SIG-M5 treated with dmso at 0.1 percent for 504 hours (cell line): Measurements from ENCODE around the gene DNASE2.
"Not testable (repeated sequence)": the region's sequence is repeated elsewhere in the genome, so short reads cannot be mapped to it uniquely, and the experiment has no call there.

Source experiments
- DNase-seq: peaks from one replicate; lab custom pipeline; 2025; ENCODE audit not compliant: unreplicated experiment; lab: John Stamatoyannopoulos, UW

Gene DNASE2

DNA sequence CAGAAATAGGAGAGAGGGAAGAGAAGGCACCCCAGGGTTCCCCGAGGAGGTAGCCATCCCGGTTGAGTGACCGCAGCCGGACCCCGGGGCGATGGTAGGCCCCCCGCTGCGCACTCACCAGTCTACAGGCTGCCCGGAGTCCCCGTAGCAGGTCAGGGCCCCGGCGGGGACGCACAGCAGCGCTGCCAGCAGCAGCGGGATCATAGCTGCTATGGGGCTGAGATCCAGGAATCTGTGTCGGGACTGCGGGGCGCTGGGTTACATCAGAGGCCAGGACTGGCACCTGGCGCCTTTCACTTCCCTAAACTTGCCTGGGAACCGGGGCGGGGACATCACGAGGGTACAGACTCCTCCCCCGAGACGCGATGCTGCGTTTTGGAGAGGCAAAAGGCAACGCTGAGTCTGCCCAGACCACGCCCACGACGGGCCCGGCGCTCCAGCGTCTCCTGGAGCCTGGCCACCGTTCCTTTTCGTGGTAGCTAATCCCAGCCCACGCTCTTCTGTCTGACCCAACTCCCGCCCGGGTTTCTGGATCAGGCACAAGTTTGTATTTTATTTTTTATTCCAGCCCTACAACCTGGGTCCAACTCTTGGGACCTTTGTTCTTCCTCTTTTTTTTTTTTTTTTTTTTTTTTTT is at the start of gene DNASE2:
DNASE2 (minus strand) TSS at position 278 of the 637 bp plus-strand sequence; CDS start at position 204, 74 bp downstream.
- peak; percentile 94 for DNase-seq

GRCh38 chr19:12930002-12930645 is 48.9 kb upstream of the DNASE2 start:
- DNase-seq: no peak

DNA sequence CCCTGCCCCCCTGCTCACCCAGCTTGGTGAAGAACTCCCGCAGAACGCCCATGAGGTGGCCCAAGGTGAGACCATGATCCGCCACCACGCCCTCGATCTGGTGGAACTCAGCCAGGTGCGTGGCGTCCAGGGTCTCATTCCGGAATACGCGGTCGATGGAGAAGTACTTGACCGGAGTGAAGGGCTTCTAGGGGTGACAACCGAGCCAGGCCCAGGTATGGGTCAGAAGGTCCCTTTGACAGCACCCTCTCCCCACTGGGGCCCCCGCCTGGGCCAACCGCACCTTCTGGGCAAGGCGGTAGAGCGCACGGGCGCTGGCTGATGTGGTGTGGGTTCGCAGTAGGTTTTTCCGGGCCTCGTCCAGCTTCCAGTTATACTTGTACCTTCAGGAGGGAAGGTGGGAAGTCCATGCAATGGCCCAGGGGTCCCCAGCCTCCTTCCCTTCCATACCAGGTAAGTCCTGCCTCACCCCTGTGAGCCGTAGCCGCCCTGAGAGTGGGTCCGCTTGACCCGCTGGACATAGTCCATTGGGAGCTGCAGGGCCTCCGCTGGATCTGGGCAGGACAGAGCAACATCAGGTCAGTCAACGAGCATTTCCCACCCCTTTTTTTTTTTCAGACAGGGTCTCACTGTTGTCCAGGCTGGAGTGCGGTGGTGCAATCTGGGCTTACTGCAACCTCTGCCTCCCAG is 43.5 kb upstream of the DNASE2 start:
- no peak for DNase-seq

GRCh38 chr19:12922959-12923358 is 41.7 kb upstream of the DNASE2 start:
- DNase-seq: no peak

GRCh38 chr19:12921047-12921446 is 39.8 kb upstream of the DNASE2 start:
- no peak for DNase-seq

- no peak for DNase-seq
These were observed 37.0 kb upstream of the DNASE2 start for GRCh38 chr19:12918253-12918652.

DNA sequence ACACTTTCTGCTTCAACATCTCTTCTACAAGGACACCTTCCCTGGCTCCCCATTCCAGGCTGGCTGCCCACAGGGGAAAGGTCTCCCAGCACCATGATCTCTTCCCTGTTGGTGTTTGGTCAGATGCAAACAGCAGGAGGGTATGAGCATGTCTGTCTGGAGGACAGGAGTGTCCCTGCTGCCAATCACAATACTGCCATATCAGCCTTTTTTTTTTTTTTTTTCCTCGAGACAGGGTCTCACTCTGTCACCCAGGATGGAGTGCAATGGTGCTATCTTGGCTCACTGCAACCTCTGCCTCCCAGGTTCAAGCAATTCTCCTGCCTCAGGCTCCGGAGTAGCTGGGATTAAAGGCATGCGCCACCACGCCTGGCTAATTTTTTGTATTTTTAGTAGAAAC is 34.6 kb upstream of the DNASE2 start:
- DNase-seq: not testable (repeated sequence)

GRCh38 chr19:12913851-12914690 is 32.8 kb upstream of the DNASE2 start:
- DNase-seq: peak; percentile 84

GRCh38 chr19:12913011-12913561 is 31.8 kb upstream of the DNASE2 start:
- DNase-seq: no peak

- DNase-seq: no peak
These were observed 31.3 kb upstream of the DNASE2 start for GRCh38 chr19:12912571-12912970.

DNA sequence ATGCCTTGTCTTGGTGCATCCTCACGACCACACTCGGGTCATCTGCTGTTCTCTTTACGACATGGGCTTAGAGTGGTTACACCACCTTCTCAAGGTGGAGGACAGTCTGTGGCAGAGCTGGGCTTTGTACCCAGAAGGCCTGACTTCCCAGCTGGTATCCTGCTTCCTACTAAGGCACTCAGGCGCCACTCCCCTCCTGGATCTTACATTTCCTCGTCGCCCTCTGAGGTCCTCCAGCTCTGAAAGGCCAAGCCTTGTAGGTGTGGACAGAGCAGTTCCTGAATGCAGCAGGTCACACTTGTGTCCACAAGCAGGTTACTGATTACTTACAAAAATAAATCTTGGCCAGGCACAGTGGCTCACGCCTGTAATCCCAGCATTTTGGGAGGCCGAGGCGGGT is 25.9 kb upstream of the DNASE2 start:
- DNase-seq: no peak

GRCh38 chr19:12899891-12900518 is 18.8 kb upstream of the DNASE2 start:
- DNase-seq: no peak

- no peak for DNase-seq
These were observed 15.2 kb upstream of the DNASE2 start for GRCh38 chr19:12896460-12896859.

GRCh38 chr19:12893582-12893981 is 12.3 kb upstream of the DNASE2 start:
- no peak for DNase-seq

DNA sequence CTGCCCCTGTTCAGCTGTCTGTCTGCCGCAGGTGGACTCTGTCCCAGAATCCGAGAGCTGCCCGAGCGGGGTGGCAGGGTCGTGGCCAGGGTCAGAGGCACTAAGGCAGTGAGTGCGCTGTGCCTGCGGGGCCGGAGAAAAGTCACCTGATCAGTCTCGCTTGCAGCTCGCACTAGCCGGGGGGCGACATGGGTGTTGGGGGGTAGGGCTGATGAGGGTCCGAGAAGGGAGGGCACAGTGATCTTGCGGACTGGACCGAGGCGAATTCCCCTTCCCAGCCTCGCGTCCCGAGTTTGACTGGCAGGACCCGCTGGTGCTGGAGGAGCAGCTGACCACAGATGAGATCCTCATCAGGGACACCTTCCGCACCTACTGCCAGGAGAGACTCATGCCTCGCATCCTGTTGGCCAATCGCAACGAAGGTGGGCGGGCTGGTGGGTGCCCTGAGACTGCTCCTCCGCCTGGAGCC is 10.3 kb upstream of the DNASE2 start:
- DNase-seq: no peak

DNA sequence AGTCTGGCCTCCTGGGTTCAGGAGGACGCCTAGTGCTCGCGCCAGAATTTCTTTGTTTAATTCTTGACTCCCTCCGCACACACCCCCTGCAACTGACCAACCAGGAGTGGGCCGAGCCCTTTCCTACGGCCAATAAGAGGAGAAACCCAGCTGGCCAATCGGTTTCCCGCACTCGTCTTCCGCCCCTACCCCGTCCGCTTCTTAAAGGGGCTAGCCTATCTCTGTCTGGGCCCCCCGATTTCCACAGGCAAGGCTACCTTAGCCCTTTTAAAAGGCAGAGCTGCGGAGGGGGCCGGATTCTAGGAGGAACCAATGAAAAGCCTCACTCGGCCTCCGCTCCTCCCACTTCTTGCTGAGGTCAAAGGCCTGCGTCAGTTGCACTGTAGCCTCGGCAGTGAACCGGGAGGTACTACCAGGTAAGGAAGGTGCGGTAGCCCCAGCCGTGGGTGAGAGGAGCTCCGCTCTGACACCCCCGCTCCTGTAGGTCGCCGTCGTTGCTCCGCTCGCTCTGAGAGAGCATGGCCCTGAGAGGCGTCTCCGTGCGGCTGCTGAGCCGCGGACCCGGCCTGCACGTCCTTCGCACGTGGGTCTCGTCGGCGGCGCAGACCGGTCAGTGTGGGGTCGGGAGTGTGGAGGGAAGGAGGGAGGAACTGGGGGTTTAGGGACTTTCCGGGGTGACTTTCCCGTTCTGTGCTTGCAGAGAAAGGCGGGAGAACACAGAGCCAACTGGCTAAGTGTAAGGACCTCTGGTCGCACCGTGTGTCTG is 9.7 kb upstream of the DNASE2 start, which contains the start of gene GCDH:
GCDH (plus strand) TSS at position 374 of the 766 bp plus-strand sequence; CDS start at position 519, 145 bp downstream.
- DNase-seq: peak; percentile 99

GRCh38 chr19:12890299-12890786 is 9.1 kb upstream of the DNASE2 start:
- DNase-seq: not testable (repeated sequence)

DNA sequence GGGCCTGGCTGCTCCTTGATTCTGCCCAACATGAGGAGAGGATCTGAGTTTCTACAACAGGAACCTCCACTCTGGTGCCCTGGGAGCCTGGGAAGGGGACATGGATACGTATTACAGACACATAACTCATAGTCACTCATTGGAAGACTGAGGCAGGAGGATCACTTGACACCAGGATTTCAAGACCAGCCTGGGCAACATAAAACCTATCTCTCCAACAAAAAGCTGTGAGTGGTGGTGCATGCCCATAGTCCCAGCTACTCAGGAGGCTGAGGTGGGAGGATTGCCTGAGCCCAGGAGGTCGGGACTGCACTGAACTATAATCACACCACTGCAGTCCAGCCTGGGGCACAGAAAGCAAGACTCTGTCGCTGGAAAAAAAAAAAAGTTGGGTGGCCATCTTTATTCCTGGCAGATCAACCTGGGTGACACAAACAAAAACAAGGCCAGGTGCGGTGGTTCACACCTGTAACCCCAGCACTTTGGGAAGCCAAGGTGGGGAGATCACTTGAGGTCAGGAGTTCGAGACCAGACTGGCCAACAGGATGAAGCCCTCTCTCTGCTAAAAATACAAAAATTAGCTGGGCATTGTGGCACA is 6.9 kb upstream of the DNASE2 start:
- no peak for DNase-seq
